ENCODE data around the gene FKTN. TPM values are rescaled to one million over a fixed set of nuclear protein-coding genes. Genes with fewer than 3 reads are reported as not detected.

FKTN gene
- total and polyA plus RNA-seq, 2 donors from 2014 or later = 5.9 to 21.4 TPM

DNA sequence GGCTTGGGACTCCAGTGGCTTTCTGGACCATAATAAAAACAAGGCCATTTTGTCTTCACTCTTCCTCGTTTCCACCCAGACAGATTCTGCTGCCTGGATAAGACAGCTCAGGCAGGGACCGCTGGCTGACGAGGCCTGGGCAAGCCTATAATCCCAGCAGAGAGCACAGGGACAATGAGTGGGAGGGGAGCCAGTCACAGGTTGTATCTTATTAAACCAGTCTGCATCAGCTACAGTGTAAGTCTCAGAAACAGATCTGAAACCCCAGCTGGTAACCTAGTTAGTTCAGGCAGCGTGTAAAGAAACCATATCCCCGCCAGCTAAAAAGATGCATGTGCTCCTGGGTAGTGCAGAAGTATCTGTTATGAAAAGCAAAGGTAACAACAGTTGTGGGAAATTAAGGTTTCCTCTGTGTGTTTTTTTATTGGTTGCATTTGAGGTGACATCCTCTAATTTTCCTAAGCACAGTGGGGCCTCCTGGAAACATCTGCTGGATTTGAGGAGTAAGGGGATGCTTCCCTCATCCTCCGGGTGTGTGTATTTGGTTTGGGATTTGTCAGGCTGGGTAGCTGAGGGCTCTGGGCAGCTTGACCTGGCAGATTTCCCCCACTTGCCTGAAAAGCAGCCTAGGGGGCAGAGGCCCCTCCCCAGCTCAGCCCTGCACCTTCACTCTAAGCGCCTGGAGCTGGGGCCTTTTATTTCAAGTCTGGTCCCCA lies 89.1 kb downstream of the FKTN start:
- no peak for FAIRE-seq

DNA sequence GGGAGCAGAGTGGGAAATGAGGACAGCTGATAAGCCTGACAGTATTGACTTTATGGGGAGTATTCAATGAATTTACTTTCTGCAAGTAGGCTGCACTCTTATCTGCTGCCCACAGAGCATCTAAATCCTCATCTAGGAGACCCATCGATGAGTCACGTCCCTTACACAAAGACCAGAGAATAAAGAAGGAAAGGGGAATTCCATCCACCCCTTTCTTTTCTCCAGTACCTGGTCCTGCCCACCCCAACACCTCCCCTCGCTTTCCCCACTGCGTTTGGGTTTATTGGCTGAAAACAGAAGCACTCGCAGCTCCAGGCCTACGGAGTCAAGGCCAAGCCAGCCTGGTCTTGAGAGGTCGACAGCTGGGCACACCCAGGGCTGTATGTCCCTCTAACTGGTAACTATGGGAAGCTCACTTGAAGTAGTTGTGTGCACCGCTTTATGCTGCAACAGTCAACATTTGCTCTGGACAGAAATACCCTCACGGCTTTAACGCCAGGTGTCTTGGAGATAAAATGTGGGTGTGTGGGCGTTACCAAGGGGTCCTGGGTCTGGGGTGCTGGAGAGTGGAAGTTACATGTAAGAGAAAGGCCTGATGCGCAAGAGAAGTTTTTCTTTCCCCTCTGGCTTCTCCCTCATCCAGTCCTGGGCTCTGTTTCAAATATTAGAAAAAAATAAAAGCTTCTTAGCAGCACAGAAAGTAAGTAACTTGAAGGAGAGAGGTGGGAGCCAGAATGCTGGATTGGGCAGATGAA lies 89.8 kb downstream of the FKTN start:
- TF ChIP-seq, protein P1, sequence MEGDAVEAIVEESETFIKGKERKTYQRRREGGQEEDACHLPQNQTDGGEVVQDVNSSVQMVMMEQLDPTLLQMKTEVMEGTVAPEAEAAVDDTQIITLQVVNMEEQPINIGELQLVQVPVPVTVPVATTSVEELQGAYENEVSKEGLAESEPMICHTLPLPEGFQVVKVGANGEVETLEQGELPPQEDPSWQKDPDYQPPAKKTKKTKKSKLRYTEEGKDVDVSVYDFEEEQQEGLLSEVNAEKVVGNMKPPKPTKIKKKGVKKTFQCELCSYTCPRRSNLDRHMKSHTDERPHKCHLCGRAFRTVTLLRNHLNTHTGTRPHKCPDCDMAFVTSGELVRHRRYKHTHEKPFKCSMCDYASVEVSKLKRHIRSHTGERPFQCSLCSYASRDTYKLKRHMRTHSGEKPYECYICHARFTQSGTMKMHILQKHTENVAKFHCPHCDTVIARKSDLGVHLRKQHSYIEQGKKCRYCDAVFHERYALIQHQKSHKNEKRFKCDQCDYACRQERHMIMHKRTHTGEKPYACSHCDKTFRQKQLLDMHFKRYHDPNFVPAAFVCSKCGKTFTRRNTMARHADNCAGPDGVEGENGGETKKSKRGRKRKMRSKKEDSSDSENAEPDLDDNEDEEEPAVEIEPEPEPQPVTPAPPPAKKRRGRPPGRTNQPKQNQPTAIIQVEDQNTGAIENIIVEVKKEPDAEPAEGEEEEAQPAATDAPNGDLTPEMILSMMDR (IDR thresholded peaks at IDR 0.05; ENCODE audit: borderline replicate concordance, extremely low read depth, insufficient read depth) = no peak
- Histone ChIP-seq H3K4me3 (ENCODE audit: low read length in 3 of 3) (no peak overlapping the region), H3K36me3 (ENCODE audit: control insufficient read depth in 2 of 3, insufficient read depth in 3 of 3, low read length in 3 of 3) (no peaks in the 10 kb centered on the region), H3K27me3 (ENCODE audit: control insufficient read depth, insufficient read depth, low read length) (no peaks in the 10 kb centered on the region), H3K4me1 (ENCODE audit: control insufficient read depth in 2 of 3, insufficient read depth in 2 of 3, low read depth in 1 of 3, low read length in 3 of 3) (no peaks in the 10 kb centered on the region), H3K27ac (ENCODE audit: low read depth in 2 of 2, low read length in 2 of 2) (no peak overlapping the region), H3K9ac (ENCODE audit: low read length in 3 of 3) (no peak overlapping the region), H3K9me3 (ENCODE audit: control insufficient read depth in 2 of 3, insufficient read depth in 1 of 3, low read length in 3 of 3) (no peaks in the 10 kb centered on the region)
- DNase-seq (no peak), FAIRE-seq (no peak)
- intact Hi-C loops (cut with DNase I) = no loop called here

More for the DNA sequence above, 89.1 kb downstream of the FKTN start:
- Histone ChIP-seq H3K9me3 (ENCODE audit: control insufficient read depth in 2 of 3, insufficient read depth in 1 of 3, low read length in 3 of 3) (peaks cover 0 to 3% (median 0%) of the 10 kb centered on the region in 3 donors), H3K36me3 (ENCODE audit: control insufficient read depth in 2 of 3, insufficient read depth in 3 of 3, low read length in 3 of 3) (no peaks in the 10 kb centered on the region), H3K27me3 (ENCODE audit: control insufficient read depth, insufficient read depth, low read length) (no peaks in the 10 kb centered on the region), H3K4me1 (ENCODE audit: control insufficient read depth in 2 of 3, insufficient read depth in 2 of 3, low read depth in 1 of 3, low read length in 3 of 3) (no peaks in the 10 kb centered on the region), H3K27ac (ENCODE audit: low read depth in 2 of 2, low read length in 2 of 2) (no peak overlapping the region), H3K4me3 (ENCODE audit: low read length in 3 of 3) (no peak overlapping the region), H3K9ac (ENCODE audit: low read length in 3 of 3) (no peak overlapping the region)
- intact Hi-C loops (cut with DNase I) = no loop called here
- TF ChIP-seq, protein P1 (IDR thresholded peaks at IDR 0.05; ENCODE audit: borderline replicate concordance, extremely low read depth, insufficient read depth) = no peak
- no peak for DNase-seq

DNA sequence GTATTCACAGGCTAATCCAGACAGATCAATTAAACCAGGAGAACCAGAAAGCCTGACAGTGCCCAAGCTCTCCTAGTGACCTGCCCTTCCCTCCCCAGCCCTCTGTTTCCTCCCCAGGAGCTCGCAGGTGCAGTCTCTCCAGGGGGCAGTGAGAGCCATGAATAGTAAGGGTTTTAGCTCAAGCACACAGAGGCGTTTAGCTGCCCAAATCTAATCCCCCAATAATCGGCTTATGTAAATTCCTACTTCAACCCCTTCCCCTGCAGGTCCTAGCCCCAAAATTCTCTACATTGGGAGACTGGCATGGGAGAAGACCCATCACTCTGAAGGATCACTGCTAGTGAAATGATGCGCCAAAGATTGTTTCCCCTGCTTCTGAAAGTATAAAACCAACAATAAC lies 93.9 kb downstream of the FKTN start:
- no peak for DNase-seq
- TF ChIP-seq, protein P1 (IDR thresholded peaks at IDR 0.05; ENCODE audit: borderline replicate concordance, extremely low read depth, insufficient read depth) = no peak

More for the DNA sequence above, 93.9 kb downstream of the FKTN start:
- Histone ChIP-seq H3K9ac (ENCODE audit: low read length in 3 of 3) (no peak overlapping the region), H3K4me3 (ENCODE audit: low read length in 3 of 3) (no peak overlapping the region), H3K4me1 (ENCODE audit: control insufficient read depth in 2 of 3, insufficient read depth in 2 of 3, low read depth in 1 of 3, low read length in 3 of 3) (peaks cover 0 to 2% (median 0%) of the 10 kb centered on the region in 3 donors), H3K27ac (ENCODE audit: low read depth in 2 of 2, low read length in 2 of 2) (no peak overlapping the region), H3K9me3 (ENCODE audit: control insufficient read depth in 2 of 3, insufficient read depth in 1 of 3, low read length in 3 of 3) (no peaks in the 10 kb centered on the region), H3K27me3 (ENCODE audit: control insufficient read depth, insufficient read depth, low read length) (no peaks in the 10 kb centered on the region), H3K36me3 (ENCODE audit: control insufficient read depth in 2 of 3, insufficient read depth in 3 of 3, low read length in 3 of 3) (no peaks in the 10 kb centered on the region)
- intact Hi-C loops (cut with DNase I) = no loop called here
- no peak for FAIRE-seq
